HepG2 (cell line): Measurements from ENCODE around the gene DCTN4. TPM values are rescaled to one million over a fixed set of nuclear protein-coding genes. Genes with fewer than 3 reads are reported as not detected.

ENCODE experiments used
- ATAC-seq: fragments of 200-7000 bp; cut with Tn5 transposase; 3 replicates; pipeline ENCODE4 v1.9.1; 2020; ENCODE audit warnings: mild to moderate bottlenecking, moderate library complexity
- BruUV-seq: library from RNA; stranded (reverse); fragments of 400-500 nt; replicated peaks from 2 replicates; lab custom pipeline; 2021; lab: Mats Ljungman, UMichigan
- CTCF ChIA-PET: fragments of 300-600 bp; formaldehyde crosslinking; extraction: SDS; loops from one replicate; lab custom pipeline; 2021; ENCODE audit warnings: low total read pairs, inconsistent platforms, low intra/inter-chr PET ratio; lab: Yijun Ruan, JAX
- POLR2A ChIA-PET: fragments of 350-600 bp; sonication (Branson Sonifier 250); formaldehyde crosslinking; loops from one replicate; lab custom pipeline; 2020; ENCODE audit warnings: antibody characterized with exemption, inconsistent platforms; lab: Yijun Ruan, JAX
- DNase-seq: peaks from one replicate; pipeline ENCODE4 v3.0.0-alpha.2; 2015; ENCODE audit warnings: low spot score
- FAIRE-seq: peaks from 3 replicates; lab custom pipeline; 2011; peaks lifted over from hg19 to GRCh38; lab: Jason Lieb, UNC
- H2AFZ ChIP-seq: one replicate; pipeline ENCODE4 v1.6.1; 2011; ENCODE audit warnings: low read length, inconsistent platforms
- H3K27ac ChIP-seq: fragments of 300-600 bp; 3 replicates; pipeline ENCODE4 v1.8.0; 2011; ENCODE audit warnings: mixed run types, mild to moderate bottlenecking, mixed read lengths, low read length, inconsistent platforms; ENCODE audit not compliant: insufficient read depth; ENCODE audit errors: extremely low read length
- H3K27me3 ChIP-seq, 2 experiments: fragments of 200-600 bp in 1 of 2; 2 replicates in 1 of 2; 3 replicates in 1 of 2; pipeline versions ENCODE4 v1.6.0 to v1.8.0; 2011; ENCODE audit warnings: low read length in 2 of 2, mild to moderate bottlenecking in 2 of 2, moderate library complexity in 2 of 2, inconsistent platforms in 1 of 2; ENCODE audit not compliant: insufficient read depth in 2 of 2, control insufficient read depth in 1 of 2
- H3K36me3 ChIP-seq, 2 experiments: fragments of 200-600 bp in 1 of 2; replicated peaks in 1 of 2; 2 replicates in 1 of 2; 3 replicates in 1 of 2; pipeline versions ENCODE4 v1.5.1 to v1.8.0; 2011; ENCODE audit warnings: low read length in 2 of 2, inconsistent platforms in 1 of 2; ENCODE audit not compliant: insufficient read depth in 2 of 2, control insufficient read depth in 1 of 2
- H3K4me1 ChIP-seq: 2 replicates; pipeline ENCODE4 v1.5.1; 2012; ENCODE audit warnings: low read length, inconsistent platforms; ENCODE audit not compliant: insufficient read depth
- H3K4me2 ChIP-seq: 2 replicates; pipeline ENCODE4 v1.6.0; 2011; ENCODE audit warnings: low read depth, low read length, inconsistent platforms
- H3K4me3 ChIP-seq, 3 experiments: fragments of 200-600 bp in 1 of 3; sonication (generic), shearing (Covaris generic) in 1 of 3; replicated peaks in 1 of 3; 2 replicates each; pipeline ENCODE4 v1.5.1; 2011 to 2016; ENCODE audit warnings: low read length in 3 of 3, inconsistent platforms in 2 of 3, low read depth in 2 of 3, mild to moderate bottlenecking in 2 of 3, control low read depth in 1 of 3, mixed read lengths in 1 of 3; ENCODE audit not compliant: insufficient read depth in 1 of 3
- H3K79me2 ChIP-seq: one replicate; pipeline ENCODE4 v1.6.1; 2011; ENCODE audit warnings: low read length, inconsistent platforms; ENCODE audit not compliant: insufficient read depth
- H3K9ac ChIP-seq: 2 replicates; pipeline ENCODE4 v1.6.0; 2011; ENCODE audit warnings: mild to moderate bottlenecking, low read depth, low read length, inconsistent platforms; ENCODE audit not compliant: insufficient read depth
- H3K9me3 ChIP-seq: 2 replicates; pipeline ENCODE4 v1.5.1; 2012; ENCODE audit warnings: mild to moderate bottlenecking, low read length
- H4K20me1 ChIP-seq: 2 replicates; pipeline ENCODE4 v1.6.0; 2011; ENCODE audit warnings: inconsistent platforms, mild to moderate bottlenecking, low read length, moderate library complexity; ENCODE audit not compliant: insufficient read depth
- CC2D1A ChIP-seq: sonication (generic); formaldehyde crosslinking; IDR thresholded peaks from 2 replicates; pipeline ENCODE4 v1.8.1; 2023; ENCODE audit warnings: mild to moderate bottlenecking, missing genetic modification reagents
- DMTF1 ChIP-seq: sonication (generic); formaldehyde crosslinking; IDR thresholded peaks from 2 replicates; pipeline ENCODE4 v1.4.0; 2020; ENCODE audit warnings: mild to moderate bottlenecking, missing genetic modification reagents
- HDAC2 ChIP-seq: sonication (generic); formaldehyde crosslinking; IDR thresholded peaks from 2 replicates; pipeline ENCODE4 v1.4.0; 2020; ENCODE audit warnings: missing genetic modification reagents
- HNRNPK ChIP-seq: fragments of 200-400 bp; formaldehyde crosslinking; IDR thresholded peaks from 2 replicates; pipeline ENCODE4 v1.6.1; 2018; ENCODE audit warnings: low read length, low read depth, moderate library complexity, mild to moderate bottlenecking; ENCODE audit not compliant: poor library complexity, severe bottlenecking
- KLF9 ChIP-seq: IDR thresholded peaks from 2 replicates; pipeline ENCODE4 v1.6.1; 2016; ENCODE audit warnings: low read depth
- PAX8 ChIP-seq: sonication (generic); formaldehyde crosslinking; IDR thresholded peaks from 2 replicates; pipeline ENCODE4 v1.8.0; 2022; ENCODE audit warnings: mild to moderate bottlenecking, missing genetic modification reagents, borderline replicate concordance
- SALL2 ChIP-seq: sonication (generic); formaldehyde crosslinking; IDR thresholded peaks from 2 replicates; pipeline ENCODE4 v1.8.1; 2023; ENCODE audit warnings: mild to moderate bottlenecking, missing genetic modification reagents, inconsistent platforms
- STAG1 ChIP-seq: sonication (generic); formaldehyde crosslinking; IDR thresholded peaks from 2 replicates; pipeline ENCODE4 v1.4.0; 2020; ENCODE audit warnings: missing genetic modification reagents
- THAP11 ChIP-seq: IDR thresholded peaks from 2 replicates; pipeline ENCODE4 v1.6.1; 2016; ENCODE audit warnings: missing biosample characterization, missing genetic modification reagents
- TSC22D2 ChIP-seq: sonication (generic); formaldehyde crosslinking; IDR thresholded peaks from 2 replicates; pipeline ENCODE4 v1.5.1; 2020; ENCODE audit warnings: missing genetic modification reagents, mild to moderate bottlenecking, borderline replicate concordance
- ZBTB1 ChIP-seq: sonication (generic); formaldehyde crosslinking; IDR thresholded peaks from 2 replicates; pipeline ENCODE4 v1.4.0; 2020; ENCODE audit warnings: missing genetic modification reagents, borderline replicate concordance
- ZFP36L1 ChIP-seq: sonication (generic); formaldehyde crosslinking; IDR thresholded peaks from 2 replicates; pipeline ENCODE4 v1.8.0; 2022; ENCODE audit warnings: mild to moderate bottlenecking, missing genetic modification reagents, moderate library complexity
- ZNF263 ChIP-seq: sonication (generic); formaldehyde crosslinking; IDR thresholded peaks from 2 replicates; pipeline ENCODE4 v1.4.0; 2020; ENCODE audit warnings: missing genetic modification reagents
- ZNF382 ChIP-seq: sonication (generic); formaldehyde crosslinking; IDR thresholded peaks from 2 replicates; pipeline ENCODE4 v1.5.0; 2020; ENCODE audit warnings: missing genetic modification reagents, mild to moderate bottlenecking, borderline replicate concordance
- ZNF747 ChIP-seq: sonication (generic); formaldehyde crosslinking; IDR thresholded peaks from 2 replicates; pipeline ENCODE4 v1.8.1; 2023; ENCODE audit warnings: missing genetic modification reagents, mild to moderate bottlenecking, borderline replicate concordance
- ZNF761 ChIP-seq: sonication (generic); formaldehyde crosslinking; conservative IDR thresholded peaks from 2 replicates; pipeline ENCODE4 v1.4.0; 2020; ENCODE audit warnings: mild to moderate bottlenecking, missing genetic modification reagents
- ZSCAN12 ChIP-seq: sonication (generic); formaldehyde crosslinking; IDR thresholded peaks from 2 replicates; pipeline ENCODE4 v1.9.0; 2021; ENCODE audit warnings: mild to moderate bottlenecking, missing genetic modification reagents
- WGBS: methylation state at CpG from one replicate; pipeline ENCODE4 v1.1.6; 2017; ENCODE audit warnings: low lambda C conversion rate; 5-methylcytosine and 5-hydroxymethylcytosine counted together
- in situ Hi-C: cut with HindIII; loops from 2 replicates; pipeline ENCODE4 v1.10.0; 2017; ENCODE audit warnings: low pct_unique_long_range_greater_than_20kb; ENCODE audit not compliant: extremely low pct_ligation_motif_present
- intact Hi-C: fragments of 100-400 bp; cut with micrococcal nuclease; formaldehyde crosslinking; loops from one replicate; pipeline ENCODE4 v1.10.0; 2022; ENCODE audit not compliant: unreplicated experiment
- polyA plus RNA-seq, 8 experiments: library from polyadenylated mRNA; depleted of rRNA in 3 of 8; stranded (reverse) in 7 of 8; unstranded in 1 of 8; fragments of >200 nt; fragmentation: Illumina TruSeq in 4 of 8; extraction: Trizol in 4 of 8; gene quantifications; 2 replicates each; pipeline versions ENCODE4 v1.2.1 to v1.2.3, GENCODE V29; 2011 to 2016; ENCODE audit warnings: low read depth in 4 of 8, missing spikeins in 1 of 8, mixed read lengths in 1 of 8; ENCODE audit not compliant: insufficient read depth in 1 of 8
- total RNA-seq, 5 experiments: library from RNA; depleted of rRNA; stranded (reverse); fragments of >200 nt; fragmentation: Illumina TruSeq; extraction: Trizol; gene quantifications; 2 replicates each; pipeline ENCODE4 v1.2.3, GENCODE V29; 2016; ENCODE audit warnings: low read depth in 1 of 5

The DCTN4 gene
- total and polyA plus RNA-seq, 2 of the 13 experiments (the other 11 are each of a cell fraction or from before 2014, with no cell fraction given), result 24.1 to 26.9 TPM

- TF ChIP-seq SALL2 (CRISPR knock-in tag), result no peak
- no peak for TF ChIP-seq PAX8 (CRISPR knock-in tag)
- TF ChIP-seq THAP11 (CRISPR knock-in tag), result no peak
- no peak for TF ChIP-seq TSC22D2 (CRISPR knock-in tag)
- TF ChIP-seq ZNF263, result no peak
- TF ChIP-seq ZSCAN12 (CRISPR knock-in tag), result 0 out of 2 replicates have a peak, but pooled peaks have one; percentile 3
- TF ChIP-seq ZNF382 (CRISPR knock-in tag), result no peak
- no peak for TF ChIP-seq STAG1 (CRISPR knock-in tag)
- TF ChIP-seq ZNF761, result no peak
Measured at GRCh38 chr5:150778088-150778516, 19.3 kb upstream of the DCTN4 start (continued).

DNA sequence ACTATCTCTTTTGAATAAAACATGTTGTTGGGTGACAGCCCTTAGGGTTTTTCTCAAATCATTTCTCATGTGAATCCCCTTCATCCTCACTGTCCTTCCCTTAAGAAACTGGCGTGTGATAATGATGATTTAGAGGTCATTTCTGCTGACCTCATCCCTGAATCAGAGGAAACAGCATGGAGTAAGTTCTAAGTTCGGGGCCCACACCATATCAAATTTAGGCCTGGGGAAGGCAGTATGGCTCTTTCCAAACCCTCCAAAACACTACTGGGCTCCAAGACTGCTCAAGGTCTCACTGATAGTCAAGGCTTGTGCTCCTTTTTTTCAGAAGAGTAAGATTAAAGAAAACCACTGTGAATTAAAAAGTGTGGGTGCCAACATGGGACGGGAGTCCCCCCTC, 18.9 kb upstream of the DCTN4 start:
- H4K20me1 ChIP-seq, result no peaks in the 10 kb centered on the region
- FAIRE-seq (no peak), ATAC-seq (no peak), DNase-seq (no peak)
- CTCF ChIA-PET, result interaction anchor here (0.6 kb wide), 1 partner anchor 269 kb away, joined by 3 read pairs; no protein-coding TSS in a partner anchor
- peak overlapping the region; percentile 98 for H3K4me2 ChIP-seq
- peaks cover 48% of the 10 kb centered on the region for H3K4me1 ChIP-seq
- H3K4me3 ChIP-seq, result peak overlapping the region; percentile 74 to 90 (median 79); a peak in 4 of 6 replicates
- no peak overlapping the region for H2AFZ ChIP-seq
- H3K9ac ChIP-seq, result peak overlapping the region; percentile 74; the same call in 1 of the 2 replicates
- intact Hi-C loops (loop anchor here (1.0 to 5.0 kb wide), 2 partner anchors 15 to 215 kb away; no protein-coding TSS in a partner anchor), in situ Hi-C loops (no loop called here)
- H3K27me3 ChIP-seq, result no peaks in the 10 kb centered on the region; a peak in 1 of 5 replicates
- POLR2A ChIA-PET, result interaction anchor here (0.6 to 2.3 kb wide), 5 partner anchors 9 to 475 kb away, joined by 4 to 25 read pairs (median 14); partner anchors contain the start of genes DCTN4 and RBM22
- BruUV-seq, result no TSS peak
- H3K79me2 ChIP-seq, result peaks cover 34% of the 10 kb centered on the region
- no peak overlapping the region for H3K27ac ChIP-seq
- H3K9me3 ChIP-seq, result no peaks in the 10 kb centered on the region
- 2% methylated on average over 3 of the region's 3 CpGs for WGBS
- no peaks in the 10 kb centered on the region for H3K36me3 ChIP-seq
- no peak for TF ChIP-seq ZBTB1 (CRISPR knock-in tag)
- no peak for TF ChIP-seq ZFP36L1 (CRISPR knock-in tag)
- TF ChIP-seq ZNF747 (CRISPR knock-in tag), result no peak
- TF ChIP-seq HNRNPK, result no peak
- TF ChIP-seq DMTF1, result no peak
- TF ChIP-seq KLF9, result no peak
- TF ChIP-seq CC2D1A (CRISPR knock-in tag), result no peak
- TF ChIP-seq HDAC2 (CRISPR knock-in tag), result no peak
